NOMO-1 (cell line): ENCODE data around the gene HAO2.

Source experiments
- DNase-seq, 2 experiments: peaks; one replicate each; lab custom pipeline; 2025; ENCODE audit not compliant: unreplicated experiment in 2 of 2; lab: John Stamatoyannopoulos, UW

Gene HAO2

GRCh38 chr1:119429687-119430086, 61.1 kb downstream of the HAO2 start:
- DNase-seq, result no peak

- DNase-seq, result no peak
These were observed 61.9 kb downstream of the HAO2 start for GRCh38 chr1:119430486-119430885.

GRCh38 chr1:119431836-119432235, 63.3 kb downstream of the HAO2 start:
- DNase-seq, result no peak

GRCh38 chr1:119435052-119435451, 66.5 kb downstream of the HAO2 start:
- DNase-seq, result no peak

GRCh38 chr1:119438761-119439160, 70.2 kb downstream of the HAO2 start:
- DNase-seq, result no peak

GRCh38 chr1:119440721-119441307, 72.2 kb downstream of the HAO2 start:
- no peak for DNase-seq

- DNase-seq, result no peak
These were observed 74.2 kb downstream of the HAO2 start for GRCh38 chr1:119442756-119443155.
